AG04450 (cell line): ENCODE data around the gene HP1BP3. TPM values are rescaled to one million over a fixed set of nuclear protein-coding genes. Genes with fewer than 3 reads are reported as not detected.

Source experiments
- CTCF ChIA-PET: fragments of 300-600, 350-600 bp; formaldehyde crosslinking; extraction: SDS; loops from one replicate; lab custom pipeline; 2022; ENCODE audit warnings: antibody characterized with exemption, inconsistent platforms; lab: Charles Lee
- POLR2A ChIA-PET: fragments of 350-600 bp; formaldehyde crosslinking; extraction: SDS; loops from one replicate; lab custom pipeline; 2021; ENCODE audit warnings: antibody characterized with exemption, inconsistent platforms; lab: Yijun Ruan, JAX
- DNase-seq: peaks from one replicate; pipeline ENCODE4 v3.0.0-alpha.2; 2011; ENCODE audit warnings: low read depth, low spot score
- H3K27ac ChIP-seq: one replicate; pipeline ENCODE4 v1.5.1; 2012; ENCODE audit warnings: low read depth, low read length, control low read depth
- H3K27me3 ChIP-seq: one replicate; pipeline ENCODE4 v1.6.0; 2012; ENCODE audit warnings: low read length; ENCODE audit not compliant: control insufficient read depth, insufficient read depth
- H3K4me3 ChIP-seq: 2 replicates; pipeline ENCODE4 v1.5.1; 2011; ENCODE audit warnings: mild to moderate bottlenecking, low read depth, low read length, control low read depth
- H3K9me3 ChIP-seq: 2 replicates; pipeline ENCODE4 v1.5.1; 2012; ENCODE audit warnings: low read length; ENCODE audit not compliant: control insufficient read depth, insufficient read depth
- CTCF ChIP-seq: IDR thresholded peaks from 2 replicates; pipeline ENCODE4 v1.5.1; 2011; ENCODE audit warnings: low read depth, low read length, control low read depth, inconsistent platforms
- polyA plus RNA-seq: library from polyadenylated mRNA; depleted of rRNA; stranded (reverse); fragments of >200 nt; gene quantifications from 2 replicates; pipeline ENCODE4 v1.2.3, GENCODE V29; 2011

The HP1BP3 gene
- polyA plus RNA-seq, 1 experiment: 203 TPM

DNA sequence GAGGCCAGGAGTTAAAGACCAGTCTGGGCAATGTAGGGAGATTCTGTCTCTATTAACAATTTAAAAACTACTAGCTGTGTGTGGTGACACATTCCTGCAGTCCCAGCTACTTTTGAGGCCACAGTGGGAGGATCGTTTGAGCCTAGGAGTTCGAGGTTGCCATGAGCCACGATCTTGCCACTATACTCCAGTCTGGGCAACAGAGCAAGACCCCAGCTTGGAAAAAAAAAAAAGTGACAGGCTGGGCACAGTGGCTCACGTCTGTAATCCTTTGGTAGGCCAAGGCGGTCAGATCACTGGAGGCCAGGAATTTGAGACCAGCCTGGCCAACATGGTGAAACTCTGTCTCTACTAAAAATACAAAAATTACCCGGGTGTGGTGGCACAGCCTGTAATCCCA, 26.8 kb downstream of the HP1BP3 start:
- ChIA-PET CTCF (interaction anchor here (0.5 kb wide), 1 partner anchor 434 kb away, joined by 3 read pairs; no protein-coding TSS in a partner anchor), POLR2A (no interaction called here)
- no peaks in the 10 kb centered on the region for H3K9me3 ChIP-seq
- DNase-seq: no peak
- H3K27ac ChIP-seq: no peak overlapping the region
- no peaks in the 10 kb centered on the region for H3K27me3 ChIP-seq
- no peak for TF ChIP-seq CTCF
- no peak overlapping the region for H3K4me3 ChIP-seq

- Histone ChIP-seq H3K4me3 (no peak overlapping the region), H3K9me3 (no peaks in the 10 kb centered on the region), H3K27me3 (no peaks in the 10 kb centered on the region), H3K27ac (no peak overlapping the region)
- ChIA-PET CTCF (no interaction called here), POLR2A (no interaction called here)
- TF ChIP-seq CTCF: no peak
- no peak for DNase-seq
These were observed 33.5 kb downstream of the HP1BP3 start for GRCh38 chr1:20753589-20753988.

GRCh38 chr1:20751462-20751990, 35.6 kb downstream of the HP1BP3 start:
- POLR2A ChIA-PET: interaction anchor here (0.7 kb wide), 1 partner anchor 47 kb away, joined by 3 read pairs; no protein-coding TSS in a partner anchor
- Histone ChIP-seq H3K27ac (no peak overlapping the region), H3K27me3 (no peaks in the 10 kb centered on the region), H3K4me3 (no peak overlapping the region), H3K9me3 (no peaks in the 10 kb centered on the region)
- CTCF ChIA-PET: interaction anchor here (1.1 to 1.6 kb wide), 2 partner anchors 54 to 444 kb away, joined by 4 to 6 read pairs; no protein-coding TSS in a partner anchor
- DNase-seq: no peak
- no peak for TF ChIP-seq CTCF

DNA sequence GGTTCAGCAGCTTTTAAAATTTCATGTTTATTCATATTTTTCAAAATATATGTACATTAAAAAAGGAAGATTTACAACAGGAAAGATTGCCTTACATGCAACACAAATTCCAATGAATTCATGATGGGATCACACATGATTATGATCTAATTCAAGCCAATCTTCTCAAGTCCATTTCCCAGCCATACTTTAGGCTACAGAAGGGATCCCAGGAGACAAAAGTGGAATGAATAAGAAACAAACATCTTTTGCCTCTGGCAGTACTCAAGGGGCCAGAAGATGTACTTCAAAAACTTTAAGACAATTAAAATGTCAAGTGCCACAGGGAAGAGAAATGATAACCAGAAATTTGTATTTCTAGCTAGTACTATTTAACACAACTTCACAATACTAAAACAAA, 44.4 kb downstream of the HP1BP3 start:
- TF ChIP-seq CTCF: no peak
- DNase-seq: no peak
- ChIA-PET POLR2A (no interaction called here), CTCF (no interaction called here)
- Histone ChIP-seq H3K27ac (no peak overlapping the region), H3K9me3 (no peaks in the 10 kb centered on the region), H3K4me3 (no peak overlapping the region), H3K27me3 (no peaks in the 10 kb centered on the region)

GRCh38 chr1:20740781-20741180, 46.3 kb downstream of the HP1BP3 start:
- CTCF ChIA-PET: interaction anchor here (0.8 to 2.5 kb wide), 2 partner anchors 44 to 218 kb away, joined by 3 to 8 read pairs; no protein-coding TSS in a partner anchor
- no peak overlapping the region for H3K4me3 ChIP-seq
- H3K9me3 ChIP-seq: no peaks in the 10 kb centered on the region
- DNase-seq: no peak
- POLR2A ChIA-PET: no interaction called here
- no peak for TF ChIP-seq CTCF
- peak overlapping the region; percentile 57 for H3K27ac ChIP-seq
- H3K27me3 ChIP-seq: no peaks in the 10 kb centered on the region
